Panc1 (cell line): ENCODE measurements around the gene PPM1K. TPM values are rescaled to one million over a fixed set of nuclear protein-coding genes. Genes with fewer than 3 reads are reported as not detected.

Experiments
- ATAC-seq: fragments of 200-7000 bp; cut with Tn5 transposase; 2 replicates; pipeline ENCODE4 v1.9.1; 2020; ENCODE audit warnings: mild to moderate bottlenecking, moderate library complexity
- BruUV-seq: library from RNA; stranded (reverse); fragments of 400-500 nt; replicated peaks from 2 replicates; lab custom pipeline; 2021; lab: Mats Ljungman, UMichigan
- CTCF ChIA-PET: fragments of 300-600 bp; sonication (Branson Sonifier 250); formaldehyde crosslinking; loops from one replicate; lab custom pipeline; 2022; ENCODE audit warnings: antibody characterized with exemption; lab: Charles Lee
- POLR2A ChIA-PET: fragments of 300-600 bp; sonication (Branson Sonifier 250); formaldehyde crosslinking; loops from one replicate; lab custom pipeline; 2022; ENCODE audit warnings: antibody characterized with exemption; lab: Charles Lee
- DNase-seq: peaks from one replicate; pipeline ENCODE4 v3.0.0-alpha.2; 2010; ENCODE audit warnings: low read depth, low spot score
- H3K27ac ChIP-seq: 2 replicates; pipeline ENCODE4 v1.5.1; 2011; ENCODE audit warnings: mild to moderate bottlenecking, low read length, inconsistent platforms
- H3K27me3 ChIP-seq: fragments of 200-500 bp; sonication (Bioruptor generic); 2 replicates; pipeline ENCODE4 v1.6.0; 2014; ENCODE audit warnings: low read length, inconsistent platforms; ENCODE audit not compliant: control insufficient read depth, insufficient read depth
- H3K36me3 ChIP-seq: fragments of 200-500 bp; sonication (Bioruptor generic); 2 replicates; pipeline ENCODE4 v1.5.1; 2014; ENCODE audit warnings: inconsistent platforms, mild to moderate bottlenecking, low read length, moderate library complexity; ENCODE audit not compliant: control insufficient read depth, insufficient read depth
- H3K4me1 ChIP-seq: 2 replicates; pipeline ENCODE4 v1.5.1; 2011; ENCODE audit warnings: inconsistent platforms, mild to moderate bottlenecking, low read length, moderate library complexity; ENCODE audit not compliant: control insufficient read depth, insufficient read depth
- H3K4me3 ChIP-seq, 2 experiments: 2 replicates each; pipeline ENCODE4 v1.5.1; 2011 to 2012; ENCODE audit warnings: low read depth in 2 of 2, low read length in 2 of 2, mild to moderate bottlenecking in 2 of 2, inconsistent platforms in 1 of 2, moderate library complexity in 1 of 2
- H3K9me3 ChIP-seq: fragments of 200-500 bp; sonication (Bioruptor generic); 2 replicates; pipeline ENCODE4 v1.5.1; 2014; ENCODE audit warnings: low read depth, mild to moderate bottlenecking, inconsistent platforms, low read length, moderate library complexity; ENCODE audit not compliant: control insufficient read depth, insufficient read depth
- CTCF ChIP-seq: fragments of 450-650 bp; IDR thresholded peaks from 2 replicates; pipeline ENCODE4 v1.5.1; 2017; ENCODE audit warnings: mild to moderate bottlenecking
- POLR2AphosphoS5 ChIP-seq: IDR thresholded peaks from 2 replicates; pipeline ENCODE4 v1.6.1; 2012; ENCODE audit warnings: mild to moderate bottlenecking, low read depth, low read length, moderate library complexity
- REST ChIP-seq, 2 experiments: IDR thresholded peaks; 2 replicates each; pipeline ENCODE4 v1.6.1; 2011 to 2012; ENCODE audit warnings: low read depth in 2 of 2, control low read depth in 1 of 2, low read length in 1 of 2, mild to moderate bottlenecking in 1 of 2, moderate library complexity in 1 of 2; ENCODE audit not compliant: insufficient read depth in 1 of 2
- SIN3A ChIP-seq: IDR thresholded peaks from 2 replicates; pipeline ENCODE4 v1.6.1; 2012; ENCODE audit warnings: low read depth, mild to moderate bottlenecking, low read length, moderate library complexity, borderline replicate concordance; ENCODE audit not compliant: insufficient read depth
- TCF7L2 ChIP-seq: IDR thresholded peaks from 2 replicates; pipeline ENCODE4 v1.6.1; 2011; ENCODE audit warnings: mild to moderate bottlenecking, low read depth, low read length, inconsistent platforms
- in situ Hi-C: cut with HindIII; loops from 2 replicates; pipeline ENCODE4 v1.10.0; 2016; ENCODE audit warnings: low sequenced_read_pairs, low pct_unique_long_range_greater_than_20kb
- intact Hi-C: fragments of 100-400 bp; cut with micrococcal nuclease; formaldehyde crosslinking; loops from one replicate; pipeline ENCODE4 v1.10.0; 2022; ENCODE audit not compliant: unreplicated experiment
- total RNA-seq: library from RNA; stranded (reverse); gene quantifications from one replicate; pipeline ENCODE4 v1.2.1, GENCODE V29; 2021; ENCODE audit not compliant: unreplicated experiment

Gene PPM1K
- total RNA-seq, 1 experiment from 2014 or later = 2.1 TPM

- POLR2A ChIA-PET = no interaction called here
- no peaks in the 10 kb centered on the region for H3K4me1 ChIP-seq
- in situ Hi-C loops = no loop called here
- no TSS peak for BruUV-seq
- CTCF ChIA-PET = no interaction called here
- DNase-seq (no peak), ATAC-seq (no peak)
- no peaks in the 10 kb centered on the region for H3K36me3 ChIP-seq
- H3K9me3 ChIP-seq = no peaks in the 10 kb centered on the region
- H3K27ac ChIP-seq = no peak overlapping the region
- intact Hi-C loops = no loop called here
- no peak overlapping the region for H3K4me3 ChIP-seq
- TF ChIP-seq REST (IDR thresholded peaks at IDR 0.05; ENCODE audit: insufficient read depth in 1 of 2, low read depth in 2 of 2, low read length in 1 of 2) (no peak), TCF7L2 (no peak), CTCF (no peak), SIN3A (no peak), POLR2AphosphoS5 (no peak)
- no peaks in the 10 kb centered on the region for H3K27me3 ChIP-seq
These were observed 29.2 kb downstream of the PPM1K start for GRCh38 chr4:88255111-88255510.

- ChIA-PET POLR2A (no interaction called here), CTCF (interaction anchor here (0.6 kb wide), 1 partner anchor 357 kb away, joined by 10 read pairs; no protein-coding TSS in a partner anchor)
- Histone ChIP-seq H3K36me3 (no peaks in the 10 kb centered on the region), H3K4me1 (no peaks in the 10 kb centered on the region), H3K27ac (no peak overlapping the region), H3K9me3 (no peaks in the 10 kb centered on the region), H3K27me3 (no peaks in the 10 kb centered on the region), H3K4me3 (no peak overlapping the region)
- DNase-seq (no peak), ATAC-seq (no peak)
- intact Hi-C loops = no loop called here
- no TSS peak for BruUV-seq
- TF ChIP-seq REST (IDR thresholded peaks at IDR 0.05; ENCODE audit: insufficient read depth in 1 of 2, low read depth in 2 of 2, low read length in 1 of 2) = no peak
- TF ChIP-seq POLR2AphosphoS5 = no peak
- TF ChIP-seq TCF7L2 = no peak
- no peak for TF ChIP-seq SIN3A
- no peak for TF ChIP-seq CTCF
- in situ Hi-C loops = no loop called here
These were observed 32.4 kb downstream of the PPM1K start for GRCh38 chr4:88251924-88252323.
